Activated CD4-positive, CD25-positive, alpha-beta regulatory T cell treated with anti-CD3 and anti-CD28 coated beads, Interleukin-2, amount 50 U/mL, for 72 hours (primary cell): Measurements from ENCODE around the gene DCDC2C.

Source experiments
- DNase-seq: peaks from one replicate; pipeline ENCODE4 v3.0.0; 2021

DCDC2C gene

GRCh38 chr2:3712831-3713503, 9.6 kb downstream of the DCDC2C start:
- no peak for DNase-seq

- DNase-seq: no peak
Observed at GRCh38 chr2:3718679-3719078, 15.3 kb downstream of the DCDC2C start.

GRCh38 chr2:3725002-3725401, 21.6 kb downstream of the DCDC2C start:
- no peak for DNase-seq

GRCh38 chr2:3725458-3726250, 22.3 kb downstream of the DCDC2C start:
- DNase-seq: no peak

- no peak for DNase-seq
Observed at GRCh38 chr2:3726511-3726910, 23.1 kb downstream of the DCDC2C start.

GRCh38 chr2:3727397-3728045, 24.1 kb downstream of the DCDC2C start:
- DNase-seq: no peak

GRCh38 chr2:3728104-3729054, 25.0 kb downstream of the DCDC2C start:
- no peak for DNase-seq

GRCh38 chr2:3729055-3729448, 25.7 kb downstream of the DCDC2C start:
- no peak for DNase-seq

GRCh38 chr2:3729786-3730185, 26.4 kb downstream of the DCDC2C start:
- DNase-seq: no peak

GRCh38 chr2:3730646-3731045, 27.3 kb downstream of the DCDC2C start:
- DNase-seq: no peak

- DNase-seq: no peak
Observed at GRCh38 chr2:3731829-3732228, 28.5 kb downstream of the DCDC2C start.

GRCh38 chr2:3736112-3736511, 32.7 kb downstream of the DCDC2C start:
- DNase-seq: no peak

- DNase-seq: no peak
Observed at GRCh38 chr2:3737128-3737527, 33.8 kb downstream of the DCDC2C start.

GRCh38 chr2:3738454-3738853, 35.1 kb downstream of the DCDC2C start:
- DNase-seq: no peak

- no peak for DNase-seq
Observed at GRCh38 chr2:3739313-3739712, 35.9 kb downstream of the DCDC2C start.

GRCh38 chr2:3741396-3741795, 38.0 kb downstream of the DCDC2C start:
- DNase-seq: no peak

- no peak for DNase-seq
Observed at GRCh38 chr2:3741867-3742602, 38.7 kb downstream of the DCDC2C start.

GRCh38 chr2:3742743-3743508, 39.6 kb downstream of the DCDC2C start:
- no peak for DNase-seq

- no peak for DNase-seq
Observed at GRCh38 chr2:3743951-3744555, 40.7 kb downstream of the DCDC2C start.

- no peak for DNase-seq
Observed at GRCh38 chr2:3745920-3746319, 42.5 kb downstream of the DCDC2C start.
